Suprapubic skin (tissue), 3 donors: ENCODE results near the gene ABHD2.

Source experiments
- CTCF ChIP-seq, 2 donors: fragments of 200-600 bp in 1 of 2; fragments of 450-650 bp in 1 of 2; sonication (generic) in 1 of 2; IDR thresholded peaks; one replicate each; pipeline ENCODE4 v1.5.1; 2016 to 2019; ENCODE audit warnings: antibody characterized with exemption in 2 of 2, mild to moderate bottlenecking in 1 of 2, moderate library complexity in 1 of 2
- POLR2A ChIP-seq, 2 donors: fragments of 450-650 bp; IDR thresholded peaks; one replicate each; pipeline ENCODE4 v1.6.1; 2017; ENCODE audit warnings: antibody characterized with exemption in 2 of 2, mild to moderate bottlenecking in 2 of 2, moderate library complexity in 2 of 2

GRCh38 chr15:89206908-89207331, 118.7 kb downstream of the ABHD2 start:
- peak; percentile 95 to 98 for TF ChIP-seq CTCF (IDR thresholded peaks at IDR 0.05)
- no peak for TF ChIP-seq POLR2A (IDR thresholded peaks at IDR 0.05)
